ENCODE results near the gene ADRB2.

The ADRB2 gene

DNA sequence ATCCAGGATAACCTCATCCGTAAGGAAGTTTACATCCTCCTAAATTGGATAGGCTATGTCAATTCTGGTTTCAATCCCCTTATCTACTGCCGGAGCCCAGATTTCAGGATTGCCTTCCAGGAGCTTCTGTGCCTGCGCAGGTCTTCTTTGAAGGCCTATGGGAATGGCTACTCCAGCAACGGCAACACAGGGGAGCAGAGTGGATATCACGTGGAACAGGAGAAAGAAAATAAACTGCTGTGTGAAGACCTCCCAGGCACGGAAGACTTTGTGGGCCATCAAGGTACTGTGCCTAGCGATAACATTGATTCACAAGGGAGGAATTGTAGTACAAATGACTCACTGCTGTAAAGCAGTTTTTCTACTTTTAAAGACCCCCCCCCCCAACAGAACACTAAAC lies 1.3 kb downstream of the ADRB2 start:
- Histone ChIP-seq H3K27me3 (no peaks in the 10 kb centered on the region), H3K4me3 (peak overlapping the region; percentile 58 to 71), H3K4me1 (peaks cover 0 to 52% (median 7%) of the 10 kb centered on the region in 4 donors), H3K27ac (peak overlapping the region in 1 of 2 donors; percentile 16), H3K9me3 (no peaks in the 10 kb centered on the region), H3K36me3 (no peaks in the 10 kb centered on the region)
- no peak for TF ChIP-seq CTCF (IDR thresholded peaks at IDR 0.05)
- intact Hi-C loops (cut with DNase I; ENCODE audit: low total_unique reads) = loop anchor here (10.0 kb wide), 1 partner anchor 93 kb away; no protein-coding TSS in a partner anchor
- no peak for DNase-seq

DNA sequence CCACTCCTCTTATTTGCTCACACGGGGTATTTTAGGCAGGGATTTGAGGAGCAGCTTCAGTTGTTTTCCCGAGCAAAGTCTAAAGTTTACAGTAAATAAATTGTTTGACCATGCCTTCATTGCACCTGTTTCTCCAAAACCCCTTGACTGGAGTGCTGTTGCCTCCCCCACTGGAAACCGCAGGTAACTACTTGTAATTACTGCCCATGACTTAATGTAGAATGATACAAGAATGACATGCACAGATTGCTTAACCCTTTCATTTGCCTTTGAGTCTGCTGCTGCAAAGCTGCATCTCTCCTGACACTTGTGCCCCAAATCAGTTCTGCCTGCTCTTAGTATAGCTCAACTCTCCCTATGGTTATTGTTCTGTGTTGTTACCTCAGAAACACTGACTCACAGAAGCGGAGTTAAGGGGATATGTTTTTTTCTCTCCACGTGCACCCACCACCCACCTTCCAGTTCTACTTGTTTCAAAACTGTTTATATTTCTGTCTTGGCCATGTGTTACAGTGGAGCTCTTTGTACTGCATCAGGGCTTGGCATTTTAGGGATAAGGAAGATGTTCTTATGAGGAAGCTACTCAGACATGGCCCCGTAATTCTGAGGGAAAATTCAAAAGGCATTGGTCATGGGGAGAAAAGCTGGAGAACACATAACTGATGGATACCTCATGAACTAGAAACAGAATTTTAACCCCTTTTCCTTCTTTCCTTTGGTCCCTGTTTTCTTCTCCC lies 2.3 kb downstream of the ADRB2 start:
- H3K9me3 ChIP-seq = no peaks in the 10 kb centered on the region
- peak overlapping the region; percentile 58 to 71 for H3K4me3 ChIP-seq
- H3K4me1 ChIP-seq = peaks cover 0 to 55% (median 7%) of the 10 kb centered on the region in 4 donors
- no peak for TF ChIP-seq CTCF (IDR thresholded peaks at IDR 0.05)
- DNase-seq = no peak
- intact Hi-C loops (cut with DNase I; ENCODE audit: low total_unique reads) = loop anchor here (10.0 kb wide), 1 partner anchor 94 kb away; no protein-coding TSS in a partner anchor
- H3K36me3 ChIP-seq = no peaks in the 10 kb centered on the region
- H3K27ac ChIP-seq = no peak overlapping the region
- H3K27me3 ChIP-seq = no peaks in the 10 kb centered on the region

DNA sequence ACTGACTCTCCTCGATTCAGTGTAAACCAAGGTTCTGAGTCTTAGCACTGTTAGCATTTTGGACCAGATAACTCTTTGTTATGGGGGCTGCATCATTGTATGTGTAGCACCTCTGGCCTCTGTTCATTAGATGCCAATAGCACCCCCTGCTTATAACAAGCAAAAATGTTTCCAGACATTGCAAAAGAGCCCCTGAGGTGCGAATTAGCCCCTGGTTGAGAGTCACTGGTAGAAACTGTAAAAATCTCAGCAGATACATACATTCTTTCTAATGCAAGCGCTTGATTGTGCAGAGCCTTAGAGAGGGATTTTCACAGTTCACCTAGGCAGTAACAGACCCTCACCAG lies 2.8 kb downstream of the ADRB2 start:
- TF ChIP-seq CTCF (IDR thresholded peaks at IDR 0.05) = no peak
- intact Hi-C loops (cut with DNase I; ENCODE audit: low total_unique reads) = loop anchor here (10.0 kb wide), 1 partner anchor 94 kb away; no protein-coding TSS in a partner anchor
- Histone ChIP-seq H3K27ac (no peak overlapping the region), H3K4me1 (peaks cover 0 to 55% (median 7%) of the 10 kb centered on the region in 4 donors), H3K27me3 (no peaks in the 10 kb centered on the region), H3K36me3 (no peaks in the 10 kb centered on the region), H3K4me3 (peak overlapping the region; percentile 58 to 71), H3K9me3 (no peaks in the 10 kb centered on the region)
- DNase-seq = no peak

DNA sequence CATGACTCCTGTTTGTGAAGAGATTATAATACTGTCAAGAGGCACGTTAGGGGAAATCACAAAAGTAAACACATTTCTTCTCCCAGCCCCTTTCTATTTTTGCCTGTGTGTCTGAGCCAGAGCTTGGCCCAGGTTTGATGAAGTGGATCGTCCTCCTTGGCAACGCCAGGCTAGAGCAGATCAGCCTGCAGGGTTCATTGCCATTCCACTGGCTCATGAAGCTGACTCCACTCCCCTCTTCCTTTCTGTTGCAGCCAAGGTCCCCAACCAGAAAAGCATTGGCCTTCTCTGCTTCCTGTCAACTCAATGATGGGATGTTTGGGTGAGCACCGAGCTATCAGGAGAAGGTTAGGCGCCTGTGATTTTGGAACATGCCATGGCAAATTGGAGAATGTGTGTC lies 3.3 kb downstream of the ADRB2 start:
- Histone ChIP-seq H3K27ac (no peak overlapping the region), H3K4me3 (peak overlapping the region; percentile 58 to 71), H3K9me3 (no peaks in the 10 kb centered on the region), H3K36me3 (no peaks in the 10 kb centered on the region), H3K27me3 (no peaks in the 10 kb centered on the region), H3K4me1 (peaks cover 0 to 53% (median 7%) of the 10 kb centered on the region in 4 donors)
- no peak for DNase-seq
- intact Hi-C loops (cut with DNase I; ENCODE audit: low total_unique reads) = loop anchor here (10.0 kb wide), 2 partner anchors 95 to 155 kb away; no protein-coding TSS in a partner anchor
- no peak for TF ChIP-seq CTCF (IDR thresholded peaks at IDR 0.05)

DNA sequence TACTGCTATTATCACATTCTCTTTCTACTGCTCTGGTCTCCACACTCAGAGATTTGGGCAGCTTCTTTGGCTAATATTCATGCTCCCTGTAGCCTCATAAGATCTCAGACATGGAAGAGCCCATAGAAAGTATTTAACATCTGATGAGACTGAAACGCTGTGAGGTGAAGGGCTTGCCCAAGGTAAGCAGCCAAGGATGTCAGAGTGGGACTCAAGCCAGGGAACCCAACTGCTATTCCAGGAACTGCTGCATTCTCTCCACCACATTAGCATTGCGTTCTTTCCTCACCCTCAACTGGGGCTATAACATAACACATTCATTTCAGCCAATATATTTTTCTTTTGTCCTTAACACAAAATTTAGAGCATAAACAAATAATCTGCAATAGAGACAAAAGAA lies 3.8 kb downstream of the ADRB2 start:
- Histone ChIP-seq H3K9me3 (no peaks in the 10 kb centered on the region), H3K36me3 (no peaks in the 10 kb centered on the region), H3K27me3 (no peaks in the 10 kb centered on the region), H3K4me3 (peak overlapping the region; percentile 11 to 58), H3K27ac (no peak overlapping the region), H3K4me1 (peaks cover 0 to 48% (median 6%) of the 10 kb centered on the region in 4 donors)
- intact Hi-C loops (cut with DNase I; ENCODE audit: low total_unique reads) = loop anchor here (10.0 kb wide), 1 partner anchor 155 kb away; no protein-coding TSS in a partner anchor
- no peak for DNase-seq
- no peak for TF ChIP-seq CTCF (IDR thresholded peaks at IDR 0.05)
